ENCODE results near the gene PIEZO2.

GRCh38 chr18:11137400-11137799 is 12.0 kb downstream of the PIEZO2 start:
- TF ChIP-seq CTCF (IDR thresholded peaks at IDR 0.05; ENCODE audit: low read depth, low read length, poor library complexity, severe bottlenecking) (no peak), EZH2phosphoT487 (IDR thresholded peaks at IDR 0.05; ENCODE audit: borderline replicate concordance, low read length) (no peak)

Data from DOHH2 (cell line).